Nephron progenitor cell (in vitro differentiated cells): Measurements from ENCODE around the gene NXN.
A peak's percentile ranks its signal among the peaks of the same experiment; 100 is the strongest.

Experiments used
- DNase-seq: peaks from one replicate; pipeline ENCODE4 v3.0.0; 2021
- H3K27ac Mint-ChIP-seq: 2 replicates; pipeline ENCODE4 v1.8.0; 2021; ENCODE audit warnings: mild to moderate bottlenecking, moderate library complexity, mixed read lengths
- H3K27me3 Mint-ChIP-seq: 2 replicates; pipeline ENCODE4 v1.8.0; 2021; ENCODE audit warnings: mild to moderate bottlenecking, low read depth, mixed read lengths; ENCODE audit not compliant: poor library complexity
- H3K36me3 Mint-ChIP-seq: 2 replicates; pipeline ENCODE4 v1.8.0; 2021; ENCODE audit warnings: low read depth, mixed read lengths
- H3K4me1 Mint-ChIP-seq: 2 replicates; pipeline ENCODE4 v1.8.0; 2021; ENCODE audit warnings: mixed read lengths
- H3K4me3 Mint-ChIP-seq: 2 replicates; pipeline ENCODE4 v1.8.0; 2021; ENCODE audit warnings: mild to moderate bottlenecking, moderate library complexity, mixed read lengths
- H3K9me3 Mint-ChIP-seq: 2 replicates; pipeline ENCODE4 v1.8.0; 2021; ENCODE audit warnings: mild to moderate bottlenecking, moderate library complexity, mixed read lengths
- TF ChIP-seq, protein P1 (sequence below): fragments of 200-600 bp; sonication (generic); IDR thresholded peaks from 2 replicates; pipeline ENCODE4 v1.5.0; 2021; ENCODE audit warnings: antibody characterized with exemption

Gene NXN

DNA sequence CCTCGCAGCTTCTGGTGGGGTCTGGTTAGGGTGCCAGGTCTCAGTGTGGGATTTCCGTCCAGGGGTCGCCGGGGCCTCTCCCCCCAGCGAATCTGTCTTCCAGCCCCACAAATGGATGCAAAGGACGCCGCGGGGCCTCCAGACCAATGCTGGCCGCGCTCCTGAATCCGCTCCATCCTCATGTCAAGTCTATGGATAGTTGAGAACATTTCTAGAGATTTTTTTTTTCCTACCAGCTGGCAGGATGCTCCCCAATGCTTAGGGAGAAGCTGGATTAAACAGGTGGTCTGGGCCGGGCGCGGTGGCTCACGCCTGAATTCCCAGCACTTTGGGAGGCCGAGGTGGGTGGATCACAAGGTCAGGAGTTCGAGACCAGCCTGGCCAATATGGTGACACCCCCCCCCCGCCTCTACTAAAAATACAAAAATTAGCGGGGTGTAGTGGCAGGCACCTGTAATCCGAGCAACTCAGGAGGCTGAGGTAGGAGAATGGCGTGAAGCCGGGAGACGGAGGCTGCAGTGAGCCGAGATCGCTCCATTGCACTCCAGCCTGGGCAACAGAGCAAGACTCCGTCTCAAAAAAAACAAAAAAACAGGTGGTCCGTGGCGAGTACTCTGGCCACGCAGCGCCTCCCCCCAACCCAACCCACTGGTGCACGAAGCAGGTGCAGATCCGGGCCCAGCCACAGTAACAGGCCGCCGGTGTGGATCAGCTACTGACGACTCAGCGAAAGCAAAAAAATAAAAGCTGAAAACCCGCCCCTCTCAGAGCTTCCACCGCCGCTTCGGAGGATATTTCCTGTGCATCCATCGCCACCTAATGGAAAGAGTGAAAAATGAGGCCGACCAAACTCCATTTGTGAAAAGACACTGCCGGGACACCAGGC, 1.1 kb upstream of the NXN start:
- Mint-ChIP-seq H3K27me3 (peaks cover 14% of the 10 kb centered on the region), H3K27ac (peak overlapping the region; percentile 89), H3K9me3 (no peaks in the 10 kb centered on the region), H3K4me1 (peaks cover 41% of the 10 kb centered on the region), H3K4me3 (peak overlapping the region; percentile 87), H3K36me3 (peaks cover 3% of the 10 kb centered on the region)
- TF ChIP-seq, protein P1, sequence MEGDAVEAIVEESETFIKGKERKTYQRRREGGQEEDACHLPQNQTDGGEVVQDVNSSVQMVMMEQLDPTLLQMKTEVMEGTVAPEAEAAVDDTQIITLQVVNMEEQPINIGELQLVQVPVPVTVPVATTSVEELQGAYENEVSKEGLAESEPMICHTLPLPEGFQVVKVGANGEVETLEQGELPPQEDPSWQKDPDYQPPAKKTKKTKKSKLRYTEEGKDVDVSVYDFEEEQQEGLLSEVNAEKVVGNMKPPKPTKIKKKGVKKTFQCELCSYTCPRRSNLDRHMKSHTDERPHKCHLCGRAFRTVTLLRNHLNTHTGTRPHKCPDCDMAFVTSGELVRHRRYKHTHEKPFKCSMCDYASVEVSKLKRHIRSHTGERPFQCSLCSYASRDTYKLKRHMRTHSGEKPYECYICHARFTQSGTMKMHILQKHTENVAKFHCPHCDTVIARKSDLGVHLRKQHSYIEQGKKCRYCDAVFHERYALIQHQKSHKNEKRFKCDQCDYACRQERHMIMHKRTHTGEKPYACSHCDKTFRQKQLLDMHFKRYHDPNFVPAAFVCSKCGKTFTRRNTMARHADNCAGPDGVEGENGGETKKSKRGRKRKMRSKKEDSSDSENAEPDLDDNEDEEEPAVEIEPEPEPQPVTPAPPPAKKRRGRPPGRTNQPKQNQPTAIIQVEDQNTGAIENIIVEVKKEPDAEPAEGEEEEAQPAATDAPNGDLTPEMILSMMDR = peak; percentile 62
- peak; percentile 72 for DNase-seq

DNA sequence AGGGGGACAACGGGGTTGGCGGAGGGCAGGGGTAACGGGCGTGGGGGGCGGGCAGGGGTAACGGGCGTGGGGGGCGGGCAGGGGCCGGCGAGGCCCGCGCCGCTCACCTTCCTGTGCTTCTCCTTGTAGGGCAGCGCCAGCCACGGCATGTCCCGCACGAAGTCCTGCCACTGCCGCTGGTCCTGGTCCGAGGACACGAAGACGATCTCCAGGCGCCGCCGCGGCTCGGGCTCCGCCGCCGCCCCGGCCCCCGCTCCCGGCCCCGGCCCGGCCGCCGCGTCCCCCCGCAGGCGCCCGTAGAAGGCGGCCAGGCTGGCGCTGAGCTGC, 401 bp downstream of the NXN start:
- Mint-ChIP-seq H3K4me3 (peak overlapping the region; percentile 60), H3K9me3 (no peaks in the 10 kb centered on the region), H3K27ac (no peak overlapping the region), H3K27me3 (peaks cover 8% of the 10 kb centered on the region), H3K4me1 (peaks cover 47% of the 10 kb centered on the region), H3K36me3 (peaks cover 14% of the 10 kb centered on the region)
- TF ChIP-seq, protein P1 = no peak
- no peak for DNase-seq

DNA sequence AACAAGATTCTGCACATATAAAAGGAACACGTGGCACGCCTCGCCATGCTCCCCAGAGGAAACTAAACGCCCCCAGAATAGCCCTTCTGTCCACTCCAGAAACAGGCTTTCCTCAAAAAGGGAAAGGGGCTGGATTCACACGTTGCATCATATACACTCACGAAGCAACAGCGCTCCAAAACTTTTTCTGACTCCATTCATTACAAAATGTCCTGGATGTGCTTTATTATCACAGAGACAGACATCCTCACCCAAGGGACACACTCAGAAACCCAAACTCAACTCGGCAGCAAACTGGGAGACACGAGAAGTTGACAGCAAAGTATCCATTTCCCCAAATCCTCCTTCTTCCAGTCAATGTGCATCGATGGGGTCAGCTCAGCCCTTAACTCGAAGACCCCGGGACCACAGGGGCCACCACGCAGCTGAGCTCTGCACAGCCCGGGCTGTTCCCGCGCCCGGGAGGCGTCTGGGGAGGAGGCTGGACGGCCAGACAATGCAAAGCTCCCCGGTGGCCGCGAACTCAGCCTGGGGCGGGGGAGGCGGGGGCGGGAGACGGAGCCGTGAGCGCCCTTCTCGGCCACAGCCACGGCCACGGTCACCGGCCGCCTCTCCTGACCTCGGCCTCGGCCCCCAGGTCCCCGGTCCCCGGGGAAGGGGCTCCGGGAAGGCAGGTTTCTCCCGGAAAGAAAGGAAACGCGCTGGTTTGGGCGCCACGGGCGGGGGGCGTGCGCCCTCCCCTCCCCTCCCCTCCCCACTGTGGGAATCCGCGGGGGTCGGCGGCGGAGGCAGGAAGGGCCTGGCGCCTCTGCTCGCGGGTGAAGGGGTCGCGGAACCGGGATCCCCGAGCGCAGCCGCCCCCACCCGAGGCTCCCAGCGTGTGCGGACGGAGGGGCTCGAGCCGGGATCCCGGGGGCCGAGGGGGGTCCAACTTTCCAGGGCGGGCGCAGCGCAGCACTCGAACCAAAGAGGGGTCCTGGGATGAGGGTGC, 1.2 kb downstream of the NXN start:
- Mint-ChIP-seq H3K27ac (peak overlapping the region; percentile 81), H3K4me3 (peak overlapping the region; percentile 93), H3K9me3 (peaks cover under 1% of the 10 kb centered on the region), H3K36me3 (peaks cover 17% of the 10 kb centered on the region), H3K27me3 (peaks cover 8% of the 10 kb centered on the region), H3K4me1 (peaks cover 49% of the 10 kb centered on the region)
- TF ChIP-seq, protein P1 = no peak
- peak; percentile 71 for DNase-seq

DNA sequence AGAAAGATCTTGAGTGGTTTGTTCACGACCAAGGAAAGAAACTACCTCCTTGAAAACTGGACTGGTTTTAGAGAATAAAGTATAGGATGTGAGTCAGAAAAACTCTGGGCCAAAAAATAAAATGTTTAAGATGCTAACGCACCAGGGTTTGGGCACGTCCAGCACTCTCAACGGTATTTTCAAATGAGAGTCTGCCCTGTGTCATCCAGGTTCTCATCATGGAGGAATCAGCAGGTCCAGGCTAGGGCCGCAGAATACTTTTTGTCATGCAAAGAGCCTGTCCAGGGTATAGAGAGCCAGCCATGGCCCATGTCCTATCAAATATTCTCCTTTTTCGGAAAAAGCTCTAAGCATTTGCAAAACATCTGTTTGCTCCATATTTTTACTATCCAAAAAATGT, 2.4 kb downstream of the NXN start:
- Mint-ChIP-seq H3K4me1 (peaks cover 49% of the 10 kb centered on the region), H3K27ac (no peak overlapping the region), H3K36me3 (peaks cover 28% of the 10 kb centered on the region), H3K4me3 (peak overlapping the region; percentile 93), H3K9me3 (peaks cover 9% of the 10 kb centered on the region), H3K27me3 (peaks cover 4% of the 10 kb centered on the region)
- TF ChIP-seq, protein P1 = no peak
- no peak for DNase-seq

DNA sequence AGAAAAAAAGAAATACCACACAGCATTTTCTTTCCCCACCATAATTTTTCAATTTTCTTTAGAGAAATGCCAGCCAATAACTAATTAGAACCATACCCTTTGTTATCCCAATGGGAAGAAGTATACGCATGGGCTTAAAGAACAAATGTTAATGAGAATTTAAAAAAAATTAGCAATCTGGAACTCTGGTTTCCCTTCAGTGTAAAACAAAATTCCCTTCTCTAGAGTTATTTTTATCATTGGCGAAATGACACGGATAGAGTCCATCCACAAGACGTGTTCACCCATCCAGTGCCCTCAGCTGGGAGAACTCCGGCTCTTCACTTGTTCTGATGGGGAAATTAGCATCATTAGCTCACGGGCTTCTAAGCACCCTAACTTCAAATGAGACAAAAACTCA, 3.3 kb downstream of the NXN start:
- peaks cover 4% of the 10 kb centered on the region for H3K27me3 Mint-ChIP-seq
- peaks cover 11% of the 10 kb centered on the region for H3K9me3 Mint-ChIP-seq
- H3K27ac Mint-ChIP-seq = no peak overlapping the region
- TF ChIP-seq, protein P1 = no peak
- no peak for DNase-seq
- peaks cover 48% of the 10 kb centered on the region for H3K4me1 Mint-ChIP-seq
- H3K36me3 Mint-ChIP-seq = peaks cover 35% of the 10 kb centered on the region
- H3K4me3 Mint-ChIP-seq = no peak overlapping the region
